Non-pigmented ciliary epithelial cell (primary cell): ENCODE measurements around the gene SELL.
"Not testable (repeated sequence)": the region's sequence is repeated elsewhere in the genome, so short reads cannot be mapped to it uniquely, and the experiment has no call there.

Source experiments
- DNase-seq: peaks from one replicate; pipeline ENCODE4 v3.0.0-alpha.2; 2010; ENCODE audit warnings: low read depth

SELL gene

GRCh38 chr1:169667699-169668596 is 43.5 kb downstream of the SELL start:
- DNase-seq, result not testable (repeated sequence)

DNA sequence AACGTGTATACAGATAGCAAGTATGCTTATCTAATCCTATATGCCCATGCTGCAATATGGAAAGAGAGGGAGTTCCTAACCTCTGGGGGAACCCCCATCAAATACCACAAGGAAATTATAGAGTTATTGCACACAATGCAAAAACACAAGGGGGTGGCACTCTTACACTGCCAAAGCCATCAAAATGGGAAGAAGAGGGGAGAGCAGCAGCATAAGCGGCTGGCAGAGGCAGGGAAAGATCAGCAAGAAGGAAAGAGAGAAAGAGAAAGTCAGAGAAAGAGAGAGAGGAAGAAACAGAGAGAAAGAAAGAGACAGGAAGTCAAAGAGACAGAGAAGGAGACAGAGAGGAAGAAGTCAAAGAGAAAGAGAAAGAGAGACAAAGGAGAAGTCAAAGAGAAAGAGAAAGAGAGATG is 44.2 kb downstream of the SELL start:
- not testable (repeated sequence) for DNase-seq

GRCh38 chr1:169662680-169663079 is 48.7 kb downstream of the SELL start:
- not testable (repeated sequence) for DNase-seq

DNA sequence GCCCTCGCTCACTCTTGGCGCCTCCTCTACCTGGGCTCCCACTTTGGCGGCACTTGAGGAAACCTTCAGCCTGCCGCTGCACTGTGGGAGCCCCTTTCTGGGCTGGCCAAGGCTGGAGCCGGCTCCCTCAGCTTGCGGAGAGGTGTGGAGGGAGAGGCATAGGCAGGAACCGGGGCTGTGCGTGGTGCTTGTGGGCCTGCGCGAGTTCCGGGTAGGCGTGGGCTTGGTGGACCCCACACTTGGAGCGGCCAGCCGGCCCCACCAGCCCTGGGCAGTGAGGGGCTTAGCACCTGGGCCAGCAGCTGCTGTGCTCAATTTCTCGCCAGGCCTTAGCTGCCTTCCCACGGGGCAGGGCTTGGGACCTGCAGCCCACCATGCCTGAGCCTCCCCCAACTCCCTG is 50.4 kb downstream of the SELL start:
- DNase-seq, result not testable (repeated sequence)

GRCh38 chr1:169658777-169659176 is 52.6 kb downstream of the SELL start:
- not testable (repeated sequence) for DNase-seq

- no peak for DNase-seq
Measured at GRCh38 chr1:169653873-169654272, 57.5 kb downstream of the SELL start.

- no peak for DNase-seq
Measured at GRCh38 chr1:169651035-169651434, 60.4 kb downstream of the SELL start.

DNA sequence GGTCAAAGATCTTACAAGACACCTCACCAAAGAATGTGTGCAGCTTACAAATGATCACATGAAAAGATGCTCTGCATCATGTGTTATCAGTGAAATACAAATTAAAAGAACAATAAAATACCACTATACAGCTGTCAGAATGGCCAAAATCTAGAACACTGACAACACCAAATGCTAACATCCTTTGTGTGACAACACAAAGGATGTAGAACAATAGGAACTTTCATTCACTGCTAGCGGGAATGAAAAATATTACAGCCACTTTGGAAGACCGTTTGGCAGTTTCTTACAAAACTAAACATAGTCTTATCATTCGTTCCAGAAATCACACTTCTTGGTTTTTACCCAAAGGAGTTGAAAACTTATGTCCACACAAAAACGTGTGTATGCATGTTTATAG is 60.9 kb downstream of the SELL start:
- no peak for DNase-seq

DNA sequence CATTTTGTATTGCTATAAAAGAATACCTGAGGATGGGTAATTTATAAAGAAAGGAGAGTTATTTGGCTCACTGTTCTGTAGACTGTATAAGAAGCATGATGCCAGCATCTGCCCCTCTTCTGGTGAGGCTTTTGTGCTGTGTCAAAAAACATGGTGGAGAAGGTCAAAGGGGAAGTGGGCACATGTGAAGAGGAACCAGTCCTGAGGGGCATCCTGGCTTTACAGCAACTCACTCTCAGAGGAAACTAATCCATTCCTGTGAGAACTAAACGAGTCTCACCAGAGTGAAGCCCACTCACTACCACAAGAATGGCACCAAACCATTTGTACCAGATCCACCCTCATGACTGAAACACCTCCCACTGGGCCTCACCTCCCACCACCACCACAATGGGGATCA is 62.7 kb downstream of the SELL start:
- DNase-seq, result no peak

GRCh38 chr1:169648187-169648586 is 63.2 kb downstream of the SELL start:
- DNase-seq, result no peak

DNA sequence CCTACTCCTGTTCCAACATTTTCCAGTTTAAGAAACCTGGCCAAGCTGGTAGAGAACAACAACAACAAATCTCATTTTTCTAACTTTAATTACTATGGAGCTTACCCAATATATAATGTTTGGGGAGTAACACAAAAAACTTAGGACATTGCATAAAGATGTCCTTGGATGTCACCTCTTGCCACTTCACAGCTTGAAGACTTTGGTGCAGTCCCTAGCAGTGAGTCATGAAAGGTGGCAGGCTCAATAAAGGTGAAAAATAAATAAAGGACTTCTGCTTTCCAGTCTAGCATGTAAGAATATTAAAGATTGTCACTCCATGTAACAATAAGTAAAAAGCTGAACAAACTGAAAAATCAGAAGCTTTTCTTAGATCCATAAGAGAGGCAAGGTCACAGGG is 63.9 kb downstream of the SELL start:
- no peak for DNase-seq

DNA sequence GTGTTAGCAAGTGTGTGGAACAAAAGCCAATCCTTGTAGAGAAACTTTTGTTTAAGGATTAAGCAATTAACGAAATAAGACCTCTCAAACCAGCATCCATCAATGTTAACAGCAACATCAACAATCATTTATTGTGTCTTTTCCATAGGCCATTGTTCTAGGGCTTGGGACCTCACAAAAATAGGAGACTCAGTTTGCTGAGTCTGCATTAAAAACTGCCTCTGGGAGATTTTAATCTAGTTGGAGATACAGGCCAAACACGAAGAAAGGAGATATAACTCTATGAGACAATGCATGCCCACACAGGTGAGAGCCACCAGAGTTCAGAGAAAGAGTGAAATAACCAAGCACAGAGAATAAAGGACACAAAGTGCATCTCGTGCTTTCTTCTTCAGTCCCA is 67.1 kb downstream of the SELL start:
- DNase-seq, result no peak
